ENCODE results near the gene SLC13A5. TPM values are rescaled to one million over a fixed set of nuclear protein-coding genes. Genes with fewer than 3 reads are reported as not detected.
A peak's percentile ranks its signal among the peaks of the same experiment; 100 is the strongest.
"Not testable (repeated sequence)": the region's sequence is repeated elsewhere in the genome, so short reads cannot be mapped to it uniquely, and the experiment has no call there.

SLC13A5 gene
- total RNA-seq, 3 donors from 2014 or later = 0.32 TPM; not detected in 2

DNA sequence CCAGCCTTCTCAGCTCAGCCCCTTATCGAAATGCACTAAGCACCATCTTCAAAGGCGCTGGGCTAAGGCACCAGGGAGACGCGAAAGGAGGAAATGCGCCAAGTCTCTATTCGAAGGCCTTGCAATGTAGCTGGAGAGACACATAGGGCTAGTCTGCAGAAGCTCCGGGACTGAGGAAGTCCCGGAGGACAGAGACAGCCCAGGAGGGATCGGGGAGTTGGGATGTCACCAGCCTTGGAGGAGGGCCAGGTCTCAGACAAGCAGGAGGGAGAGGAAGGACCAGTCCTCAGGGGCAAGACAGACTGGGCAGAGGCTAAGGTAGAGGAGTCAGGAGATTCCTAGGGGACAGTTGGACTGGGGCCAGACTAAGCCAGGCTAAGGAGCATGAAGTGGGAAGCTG lies 53.1 kb downstream of the SLC13A5 start:
- Histone ChIP-seq H3K4me1 (no peaks in the 10 kb centered on the region), H3K9me3 (no peaks in the 10 kb centered on the region), H3K4me3 (no peak overlapping the region), H3K27me3 (peaks cover 0 to 3% of the 10 kb centered on the region in 2 donors), H3K36me3 (no peaks in the 10 kb centered on the region), H3K27ac (no peak overlapping the region)
- intact Hi-C loops (cut with DNase I; ENCODE audit: low total_unique reads) = no loop called here
- DNase-seq (ENCODE audit: low spot score in 2 of 2) = peak in 1 of 2 donors; percentile 42
- TF ChIP-seq POLR2AphosphoS5 (IDR thresholded peaks at IDR 0.05) = no peak
- no peak for TF ChIP-seq POLR2A (IDR thresholded peaks at IDR 0.05)
- TF ChIP-seq, protein P1, sequence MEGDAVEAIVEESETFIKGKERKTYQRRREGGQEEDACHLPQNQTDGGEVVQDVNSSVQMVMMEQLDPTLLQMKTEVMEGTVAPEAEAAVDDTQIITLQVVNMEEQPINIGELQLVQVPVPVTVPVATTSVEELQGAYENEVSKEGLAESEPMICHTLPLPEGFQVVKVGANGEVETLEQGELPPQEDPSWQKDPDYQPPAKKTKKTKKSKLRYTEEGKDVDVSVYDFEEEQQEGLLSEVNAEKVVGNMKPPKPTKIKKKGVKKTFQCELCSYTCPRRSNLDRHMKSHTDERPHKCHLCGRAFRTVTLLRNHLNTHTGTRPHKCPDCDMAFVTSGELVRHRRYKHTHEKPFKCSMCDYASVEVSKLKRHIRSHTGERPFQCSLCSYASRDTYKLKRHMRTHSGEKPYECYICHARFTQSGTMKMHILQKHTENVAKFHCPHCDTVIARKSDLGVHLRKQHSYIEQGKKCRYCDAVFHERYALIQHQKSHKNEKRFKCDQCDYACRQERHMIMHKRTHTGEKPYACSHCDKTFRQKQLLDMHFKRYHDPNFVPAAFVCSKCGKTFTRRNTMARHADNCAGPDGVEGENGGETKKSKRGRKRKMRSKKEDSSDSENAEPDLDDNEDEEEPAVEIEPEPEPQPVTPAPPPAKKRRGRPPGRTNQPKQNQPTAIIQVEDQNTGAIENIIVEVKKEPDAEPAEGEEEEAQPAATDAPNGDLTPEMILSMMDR (IDR thresholded peaks at IDR 0.05) = no peak

DNA sequence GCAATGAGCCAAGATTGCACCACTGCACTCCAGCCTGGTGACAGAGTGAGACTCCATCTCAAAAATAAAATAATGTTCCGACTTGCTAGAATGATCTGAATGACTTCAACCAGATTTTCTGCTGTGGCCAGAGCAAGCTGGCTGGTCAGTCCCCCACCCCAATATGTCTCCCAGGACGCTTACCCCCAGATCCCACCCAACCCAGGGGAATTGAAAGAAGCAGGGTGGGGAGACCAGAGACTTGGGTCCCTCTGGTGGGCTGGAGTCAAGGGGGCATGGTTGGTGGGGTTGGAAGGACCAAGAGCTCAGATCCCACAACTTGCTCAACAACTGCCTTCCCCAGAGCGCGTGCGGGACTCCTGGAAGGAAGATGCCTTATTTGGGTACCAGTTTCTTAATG lies 54.8 kb downstream of the SLC13A5 start:
- H3K4me1 ChIP-seq; H3K4me3 ChIP-seq; H3K36me3 ChIP-seq; intact Hi-C loops (cut with DNase I; ENCODE audit: low total_unique reads); H3K27ac ChIP-seq; H3K9me3 ChIP-seq; H3K27me3 ChIP-seq; DNase-seq (ENCODE audit: low spot score in 2 of 2): not testable (repeated sequence)

DNA sequence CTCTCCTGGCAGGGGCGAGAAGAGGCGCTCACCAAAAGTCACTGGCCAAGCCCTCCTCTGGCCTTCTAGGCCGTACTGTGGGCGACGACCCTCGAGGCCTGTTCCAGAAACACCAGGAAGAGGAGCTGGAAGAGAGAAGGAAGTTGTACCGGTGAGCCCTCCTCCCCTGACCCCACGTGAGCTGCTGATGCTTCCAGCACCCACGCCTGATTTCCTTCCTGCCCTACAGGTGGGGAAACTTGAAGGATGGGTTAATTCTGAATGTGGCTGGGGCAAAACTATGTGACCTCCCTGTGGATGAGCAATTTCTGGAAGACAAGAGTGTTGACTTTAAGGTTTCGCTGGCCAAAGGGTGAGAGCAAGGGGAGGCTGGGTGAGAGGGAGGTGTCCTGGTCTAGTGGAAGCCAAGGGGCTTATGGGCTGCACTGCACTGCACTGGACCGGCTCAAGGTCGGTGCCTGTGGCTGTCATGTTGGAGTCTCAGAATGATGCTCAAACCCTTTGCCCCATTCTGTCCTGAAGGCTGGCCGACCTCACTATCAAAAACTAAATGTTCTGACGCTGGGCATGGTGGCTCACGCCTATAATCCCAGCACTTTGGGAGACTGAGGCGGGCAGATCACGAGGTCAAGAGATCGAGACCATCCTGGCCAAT lies 55.4 kb downstream of the SLC13A5 start:
- H3K4me3 ChIP-seq = peak overlapping the region in 2 of 3 donors; percentile 41 to 58
- TF ChIP-seq, protein P1 (IDR thresholded peaks at IDR 0.05) = no peak
- TF ChIP-seq POLR2AphosphoS5 (IDR thresholded peaks at IDR 0.05) = no peak
- no peak for TF ChIP-seq POLR2A (IDR thresholded peaks at IDR 0.05)
- no peaks in the 10 kb centered on the region for H3K9me3 ChIP-seq
- peaks cover 0 to 3% of the 10 kb centered on the region in 2 donors for H3K27me3 ChIP-seq
- no peaks in the 10 kb centered on the region for H3K36me3 ChIP-seq
- no peak overlapping the region for H3K27ac ChIP-seq
- peaks cover 0 to 6% of the 10 kb centered on the region in 2 donors for H3K4me1 ChIP-seq
- intact Hi-C loops (cut with DNase I; ENCODE audit: low total_unique reads) = no loop called here
- no peak for DNase-seq (ENCODE audit: low spot score in 2 of 2)

DNA sequence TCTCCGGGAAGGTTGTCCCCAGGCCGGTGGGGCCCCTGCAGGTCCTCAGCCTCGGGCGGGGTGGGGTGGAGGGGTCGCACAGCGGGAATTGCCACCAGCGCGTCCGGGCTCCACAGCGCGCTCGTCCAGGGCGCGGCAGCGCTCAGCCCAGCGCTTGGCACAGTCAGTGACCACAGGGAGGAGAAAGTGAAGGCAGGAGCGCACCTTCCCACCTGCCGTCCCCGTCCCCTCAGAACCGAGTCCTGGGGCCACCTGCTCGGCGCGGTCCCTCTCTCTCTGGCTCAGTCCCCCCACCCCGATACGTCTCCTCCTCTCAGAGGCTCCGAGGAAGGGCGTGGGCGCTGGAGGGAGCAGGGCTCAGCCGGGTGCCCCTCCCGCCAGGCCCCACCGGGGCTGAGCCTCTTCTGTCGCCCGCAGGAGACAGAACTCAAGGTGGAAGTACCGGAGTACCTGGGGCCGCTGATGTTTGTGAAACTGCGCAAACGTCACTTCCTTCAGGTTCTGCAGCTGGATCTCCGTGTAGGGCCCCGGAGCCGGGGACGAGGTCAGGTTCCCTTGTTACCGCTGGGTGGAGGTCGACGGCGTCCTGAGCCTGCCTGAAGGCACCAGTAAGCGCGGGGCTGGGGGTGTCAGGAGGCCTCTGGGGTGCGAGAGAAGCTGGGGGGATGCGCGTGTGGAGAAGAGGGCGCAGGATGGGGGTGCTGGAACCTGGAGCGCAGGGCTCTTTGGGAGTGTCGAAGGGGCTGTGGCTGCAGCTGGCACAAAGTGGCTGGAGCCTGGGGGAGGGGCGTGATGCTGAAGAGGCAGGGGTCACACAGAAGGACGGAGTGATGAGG lies 56.2 kb downstream of the SLC13A5 start:
- intact Hi-C loops (cut with DNase I; ENCODE audit: low total_unique reads); H3K36me3 ChIP-seq; DNase-seq (ENCODE audit: low spot score in 2 of 2); H3K4me1 ChIP-seq; H3K27ac ChIP-seq; H3K9me3 ChIP-seq; H3K27me3 ChIP-seq: not testable (repeated sequence)
- H3K4me3 ChIP-seq = peak overlapping the region in 2 of 3 donors; percentile 41 to 58

DNA sequence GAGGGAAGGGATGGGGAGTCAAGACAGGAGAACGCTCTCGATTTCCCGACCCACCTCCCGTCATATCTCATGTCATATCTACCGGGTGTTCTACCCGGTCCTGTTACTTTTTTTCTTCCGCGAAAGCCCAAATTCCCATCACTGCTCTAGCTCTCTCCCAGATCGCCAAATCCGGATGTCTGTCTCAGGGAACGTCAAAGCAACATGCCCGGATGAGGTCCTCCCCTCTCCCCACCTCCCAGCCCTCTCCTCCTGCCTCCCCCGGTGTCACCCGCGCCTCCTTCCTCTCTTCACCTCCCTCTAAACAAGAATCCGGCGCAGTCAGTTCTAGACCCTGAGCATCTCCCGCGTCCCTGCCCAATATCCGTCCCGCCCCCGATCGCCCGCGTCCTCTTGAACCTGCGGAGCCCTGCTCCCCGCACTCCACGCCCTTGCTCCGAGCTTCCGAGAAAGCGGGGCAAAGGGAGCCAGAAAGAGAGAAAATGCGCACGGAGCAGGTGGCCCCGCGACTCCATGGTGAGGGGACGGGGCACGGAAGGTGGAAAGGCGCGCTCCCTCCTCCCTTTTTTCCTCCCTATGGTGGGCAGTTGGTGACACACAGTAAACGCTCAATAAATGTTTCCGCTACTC lies 57.3 kb downstream of the SLC13A5 start:
- H3K4me3 ChIP-seq = peak overlapping the region in 2 of 3 donors; percentile 39 to 59
- DNase-seq (ENCODE audit: low spot score in 2 of 2); H3K27ac ChIP-seq; H3K9me3 ChIP-seq; H3K36me3 ChIP-seq; H3K27me3 ChIP-seq; intact Hi-C loops (cut with DNase I; ENCODE audit: low total_unique reads); H3K4me1 ChIP-seq: not testable (repeated sequence)

DNA sequence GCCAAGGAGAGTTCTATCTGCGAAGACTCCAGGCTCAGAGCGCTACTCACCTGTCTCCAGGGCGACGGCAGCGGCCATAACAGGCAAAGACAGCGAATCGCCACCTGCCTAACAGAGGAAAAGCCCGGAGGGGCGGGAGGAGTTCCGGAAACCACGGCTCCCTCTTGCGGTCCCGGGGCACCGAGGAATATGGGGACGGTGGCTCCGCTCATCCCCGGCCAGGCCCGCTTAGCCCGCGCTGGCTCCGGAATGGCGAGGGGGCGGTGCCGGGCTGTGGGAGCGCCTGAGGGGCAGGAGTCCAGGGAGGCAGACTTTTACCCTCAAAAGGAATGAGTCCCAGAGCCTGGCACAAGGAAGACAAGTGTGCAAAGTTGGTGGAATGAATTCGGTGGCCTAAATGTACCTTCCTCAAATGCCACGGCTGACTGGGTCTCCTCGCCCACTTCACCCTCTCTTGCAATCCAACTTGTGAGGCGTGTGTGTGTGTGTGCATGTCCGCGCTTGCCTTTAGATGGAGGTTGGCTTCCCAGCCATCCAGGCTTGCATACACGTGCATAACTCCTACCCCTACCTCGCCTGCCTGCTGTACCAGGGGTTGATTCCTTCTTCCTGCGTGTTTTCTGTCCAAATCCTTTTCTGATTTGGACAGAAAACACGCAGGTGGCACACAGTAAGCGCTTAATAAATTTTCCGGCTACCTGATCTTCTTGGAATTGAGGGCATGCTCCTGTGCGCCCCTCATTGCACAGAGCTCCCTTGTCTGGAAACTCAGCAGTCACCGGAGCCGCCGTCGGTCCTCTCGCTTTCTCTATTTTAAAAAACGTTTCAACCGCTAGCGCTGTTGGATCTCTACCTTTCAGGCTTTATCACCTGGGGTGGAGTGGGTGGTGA lies 58.1 kb downstream of the SLC13A5 start:
- intact Hi-C loops (cut with DNase I; ENCODE audit: low total_unique reads) = no loop called here
- DNase-seq (ENCODE audit: low spot score in 2 of 2) = peak in 1 of 2 donors; percentile 38
- peaks cover 0 to 3% of the 10 kb centered on the region in 2 donors for H3K27me3 ChIP-seq
- H3K4me3 ChIP-seq = peak overlapping the region in 2 of 3 donors; percentile 39 to 59
- TF ChIP-seq POLR2AphosphoS5 (IDR thresholded peaks at IDR 0.05) (no peak), POLR2A (IDR thresholded peaks at IDR 0.05) (no peak)
- TF ChIP-seq, protein P1 (IDR thresholded peaks at IDR 0.05) = no peak
- no peaks in the 10 kb centered on the region for H3K36me3 ChIP-seq
- peaks cover 0 to 11% of the 10 kb centered on the region in 2 donors for H3K4me1 ChIP-seq
- H3K9me3 ChIP-seq = no peaks in the 10 kb centered on the region
- peak overlapping the region; percentile 27 to 55 for H3K27ac ChIP-seq
